ENCODE results near the gene CHRNA9.

DNA sequence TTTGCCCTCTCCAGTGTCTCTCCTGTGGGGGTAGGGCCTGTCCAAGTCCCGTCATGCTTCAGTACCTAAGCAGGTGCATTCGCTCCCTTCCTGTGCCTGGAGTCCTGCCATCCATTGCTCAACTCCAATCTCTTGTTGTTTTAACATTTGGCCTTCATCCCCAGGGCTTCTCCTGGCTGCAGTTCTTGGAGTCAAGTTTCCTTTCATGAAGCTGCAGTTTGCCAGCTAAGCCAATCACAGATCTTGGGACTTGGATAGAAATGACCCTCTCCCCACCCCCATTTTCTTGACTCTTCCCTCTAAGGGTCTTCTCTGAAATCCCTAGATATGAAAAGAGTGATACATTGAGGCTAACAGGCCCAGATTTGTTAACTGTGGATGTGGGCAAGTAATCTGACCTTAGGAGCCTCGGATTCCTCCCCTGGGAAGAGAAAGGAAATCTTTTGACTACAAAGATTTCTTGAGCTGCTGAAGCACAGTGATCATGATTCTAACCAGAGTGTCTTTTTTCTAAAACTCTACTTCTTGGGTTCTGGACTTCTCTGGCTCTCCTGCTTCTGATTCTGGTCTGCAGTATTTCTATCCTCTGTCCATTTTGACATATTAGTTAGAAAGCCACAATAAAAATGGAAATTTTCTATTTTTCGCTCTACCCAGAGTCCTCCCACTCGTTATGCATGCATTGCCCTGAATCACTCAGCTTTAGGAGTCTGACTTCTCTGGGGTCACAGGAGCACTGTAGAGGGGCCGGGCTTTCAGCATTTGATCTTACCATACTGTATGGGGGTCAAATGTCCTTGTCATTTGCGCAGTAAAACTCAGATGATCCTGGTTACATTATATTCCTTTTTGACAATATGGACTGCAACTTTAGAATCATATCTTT lies 61.0 kb downstream of the CHRNA9 start:
- no peak for TF ChIP-seq ZNF121 (CRISPR knock-in tag; IDR thresholded peaks at IDR 0.05)
- TF ChIP-seq MAFK (conservative IDR thresholded peaks at IDR 0.05 in 1 of 2, IDR thresholded peaks at IDR 0.05 in 1 of 2; ENCODE audit: low read length in 2 of 2), result no peak
- TF ChIP-seq, protein P1, sequence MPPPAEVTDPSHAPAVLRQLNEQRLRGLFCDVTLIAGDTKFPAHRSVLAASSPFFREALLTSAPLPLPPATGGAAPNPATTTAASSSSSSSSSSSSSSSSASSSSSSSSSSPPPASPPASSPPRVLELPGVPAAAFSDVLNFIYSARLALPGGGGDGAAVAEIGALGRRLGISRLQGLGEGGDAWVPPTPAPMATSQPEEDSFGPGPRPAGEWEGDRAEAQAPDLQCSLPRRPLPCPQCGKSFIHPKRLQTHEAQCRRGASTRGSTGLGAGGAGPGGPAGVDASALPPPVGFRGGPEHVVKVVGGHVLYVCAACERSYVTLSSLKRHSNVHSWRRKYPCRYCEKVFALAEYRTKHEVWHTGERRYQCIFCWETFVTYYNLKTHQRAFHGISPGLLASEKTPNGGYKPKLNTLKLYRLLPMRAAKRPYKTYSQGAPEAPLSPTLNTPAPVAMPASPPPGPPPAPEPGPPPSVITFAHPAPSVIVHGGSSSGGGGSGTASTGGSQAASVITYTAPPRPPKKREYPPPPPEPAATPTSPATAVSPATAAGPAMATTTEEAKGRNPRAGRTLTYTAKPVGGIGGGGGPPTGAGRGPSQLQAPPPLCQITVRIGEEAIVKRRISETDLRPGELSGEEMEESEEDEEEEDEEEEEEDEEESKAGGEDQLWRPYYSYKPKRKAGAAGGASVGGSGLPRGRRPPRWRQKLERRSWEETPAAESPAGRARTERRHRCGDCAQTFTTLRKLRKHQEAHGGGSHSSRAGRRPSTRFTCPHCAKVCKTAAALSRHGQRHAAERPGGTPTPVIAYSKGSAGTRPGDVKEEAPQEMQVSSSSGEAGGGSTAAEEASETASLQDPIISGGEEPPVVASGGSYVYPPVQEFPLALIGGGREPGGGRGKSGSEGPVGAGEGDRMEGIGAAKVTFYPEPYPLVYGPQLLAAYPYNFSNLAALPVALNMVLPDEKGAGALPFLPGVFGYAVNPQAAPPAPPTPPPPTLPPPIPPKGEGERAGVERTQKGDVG (CRISPR knock-in tag; IDR thresholded peaks at IDR 0.05; ENCODE audit: borderline replicate concordance), result no peak
- TF ChIP-seq ZNF790 (CRISPR knock-in tag; IDR thresholded peaks at IDR 0.05; ENCODE audit: borderline replicate concordance), result no peak
- TF ChIP-seq SP1 (IDR thresholded peaks at IDR 0.05), result no peak
- no peak for TF ChIP-seq SP1 (CRISPR knock-in tag; IDR thresholded peaks at IDR 0.05)
- TF ChIP-seq FOXC1 (CRISPR knock-in tag; IDR thresholded peaks at IDR 0.05; ENCODE audit: borderline replicate concordance), result no peak
- no peak for TF ChIP-seq ZNF740 (CRISPR knock-in tag; IDR thresholded peaks at IDR 0.05)
- TF ChIP-seq PPARG (CRISPR knock-in tag; conservative IDR thresholded peaks at IDR 0.05), result peak; percentile 46; the same call in 1 of the 2 replicates
- TF ChIP-seq ZSCAN22 (CRISPR knock-in tag; IDR thresholded peaks at IDR 0.05), result no peak
- no peak for TF ChIP-seq CTCF (CRISPR knock-in tag; IDR thresholded peaks at IDR 0.05)
